NCI-H2227 (cell line): ENCODE measurements around the gene LGR6.

Experiments used
- DNase-seq: peaks from one replicate; lab custom pipeline; 2025; ENCODE audit not compliant: unreplicated experiment; lab: John Stamatoyannopoulos, UW

LGR6 gene

DNA sequence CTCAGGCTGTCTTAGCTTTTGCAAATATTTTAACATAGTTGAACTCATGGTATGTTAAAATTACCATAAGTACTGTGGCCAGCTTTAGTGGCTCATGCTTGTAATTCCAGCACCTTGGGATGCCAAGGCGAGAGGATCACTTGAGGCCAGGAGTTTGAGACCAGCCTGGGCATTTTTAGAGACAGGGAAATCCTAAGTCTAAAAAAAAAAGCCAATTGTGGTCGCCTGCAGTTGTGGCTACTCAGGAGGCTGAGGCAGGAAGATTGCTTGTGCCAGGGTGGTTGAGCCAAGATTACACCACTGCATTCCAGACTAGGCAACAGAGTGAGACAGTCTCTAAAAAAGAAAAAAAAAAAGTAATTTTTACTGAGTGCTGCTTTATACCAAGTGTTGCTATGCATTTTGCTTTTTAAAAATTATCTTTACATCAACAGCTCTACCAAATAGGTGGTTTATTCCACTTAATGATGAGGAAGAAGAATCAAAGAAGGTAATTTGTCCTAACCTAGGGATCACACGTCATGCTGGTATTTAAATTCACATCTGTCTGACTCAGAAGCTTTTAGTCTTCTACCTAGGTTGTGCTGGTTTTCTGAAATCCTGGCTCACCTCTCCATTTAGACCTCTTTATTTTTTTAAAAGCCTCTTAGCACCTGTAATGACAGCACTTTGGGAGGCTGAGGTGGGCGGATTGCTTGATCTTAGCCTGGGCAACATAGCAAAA is 171.7 kb downstream of the LGR6 start:
- no peak for DNase-seq

DNA sequence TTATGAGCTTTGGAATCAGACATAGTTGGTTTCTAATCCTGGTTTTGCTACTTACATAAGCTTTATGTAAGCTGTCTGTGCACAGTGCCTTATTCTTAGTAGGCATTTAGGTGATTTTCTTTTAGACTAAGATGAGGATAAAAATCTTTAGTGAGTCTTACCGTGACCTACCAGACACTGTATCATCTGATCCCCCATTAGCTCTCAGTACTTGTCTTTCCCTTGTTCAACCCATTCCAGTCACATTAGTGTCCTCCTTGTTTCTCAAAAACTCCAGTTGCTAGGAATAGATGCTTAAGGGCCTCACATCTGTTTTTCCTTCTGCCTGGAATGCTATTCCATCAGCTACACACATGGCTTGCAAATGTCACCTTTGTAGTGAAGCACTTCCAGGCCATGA is 173.7 kb downstream of the LGR6 start:
- no peak for DNase-seq
